IPS DF 19.7 (cell line): ENCODE data around the gene CBFA2T3.

ENCODE experiments used
- DNase-seq: peaks from one replicate; pipeline ENCODE4 v3.0.0-alpha.2; 2013; ENCODE audit warnings: low read depth, low spot score

The CBFA2T3 gene

DNA sequence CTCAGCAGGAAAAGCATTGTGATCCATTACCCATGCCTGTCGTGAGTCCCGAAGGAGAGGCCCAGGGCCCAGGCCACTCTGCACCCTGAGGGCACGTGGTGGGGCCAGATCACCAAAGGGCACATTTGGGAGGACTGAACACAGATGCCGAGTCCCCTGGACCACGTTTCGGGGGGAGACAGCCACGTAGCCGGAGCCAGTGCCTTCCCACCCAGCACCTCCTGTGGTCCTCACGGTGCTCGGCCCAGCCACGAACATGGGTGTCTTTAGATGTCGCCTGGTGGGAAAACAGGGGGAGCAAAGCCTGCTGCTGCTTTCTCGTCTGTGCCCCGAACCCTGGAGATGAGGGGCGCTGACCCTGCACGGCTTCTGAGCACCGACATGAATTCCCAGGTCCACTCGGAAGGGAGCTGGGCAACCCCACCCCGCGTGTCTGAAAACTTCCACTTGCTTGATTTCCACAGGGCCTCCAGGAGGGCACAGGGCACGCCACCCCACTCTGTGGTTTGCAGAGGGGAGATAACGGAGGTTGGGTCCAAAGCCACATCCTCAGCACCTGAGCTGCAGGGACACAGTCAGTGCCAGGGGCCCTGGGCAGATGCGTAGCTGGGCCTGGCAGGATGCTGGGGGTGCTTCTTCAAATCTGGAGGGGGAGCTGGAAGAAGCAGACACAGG is 14.4 kb downstream of the CBFA2T3 start:
- DNase-seq, result no peak

GRCh38 chr16:88961011-88961410 is 16.0 kb downstream of the CBFA2T3 start:
- no peak for DNase-seq

- DNase-seq, result no peak
These were observed 16.5 kb downstream of the CBFA2T3 start for GRCh38 chr16:88960516-88960915.

GRCh38 chr16:88959022-88959421 is 18.0 kb downstream of the CBFA2T3 start:
- DNase-seq, result no peak

GRCh38 chr16:88957887-88958577 is 19.0 kb downstream of the CBFA2T3 start:
- DNase-seq, result no peak

DNA sequence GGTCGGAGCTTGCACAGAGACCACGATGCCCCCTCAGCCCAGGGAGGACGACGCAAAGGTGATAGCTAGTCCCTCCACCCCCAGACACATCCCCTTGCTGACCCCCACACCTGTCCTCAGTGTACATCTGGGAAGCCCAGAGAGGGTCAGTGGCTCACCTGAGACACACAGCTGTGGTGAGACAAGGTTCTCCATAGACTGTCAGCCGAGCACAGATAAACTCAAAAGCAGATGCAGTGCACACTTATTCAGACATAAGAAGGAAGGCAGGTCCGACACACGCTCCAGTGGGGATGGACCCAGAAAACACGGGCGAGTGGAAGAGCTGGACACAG is 19.6 kb downstream of the CBFA2T3 start:
- no peak for DNase-seq

DNA sequence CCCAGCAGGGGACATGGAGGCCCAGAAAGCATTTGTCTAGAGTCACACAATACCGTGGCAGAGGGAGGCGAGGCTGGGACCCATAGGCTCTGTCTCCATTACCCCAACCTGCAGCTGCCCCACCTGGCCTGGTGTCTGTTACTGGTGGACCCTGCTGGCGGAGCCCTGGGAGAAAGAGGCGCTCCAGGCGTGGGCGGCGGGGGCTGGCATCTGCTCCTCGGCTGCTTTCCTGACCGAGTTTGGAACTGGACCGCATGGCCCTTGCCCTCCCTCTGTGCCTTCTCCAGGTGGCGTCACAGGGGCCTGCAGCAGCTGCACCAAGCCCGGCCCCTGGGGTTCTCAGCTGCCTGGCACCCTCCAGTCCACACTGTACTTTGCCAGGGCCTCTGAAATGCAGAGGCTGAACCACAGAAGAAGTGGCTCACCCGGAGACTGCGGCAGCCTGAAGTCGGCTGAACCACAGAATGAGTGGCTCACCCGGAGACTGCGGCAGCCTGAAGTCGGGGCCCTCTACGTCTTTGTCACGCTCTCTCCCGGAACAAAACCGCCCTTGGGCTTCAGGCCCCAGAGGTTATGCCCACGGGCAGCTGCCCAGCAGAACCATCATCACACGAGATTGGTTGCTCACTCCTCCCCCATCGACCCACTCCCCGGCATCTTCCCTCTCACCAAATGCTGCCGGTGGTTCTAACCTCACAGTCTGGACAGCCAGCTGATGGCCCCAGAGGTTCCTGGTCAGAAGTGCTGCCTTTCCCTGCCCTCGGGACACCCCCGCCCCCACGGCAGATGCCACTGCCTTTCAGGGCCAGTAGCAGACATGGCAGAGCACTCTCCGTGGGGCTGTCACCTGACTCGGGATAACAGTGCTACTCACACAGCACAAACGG is 20.2 kb downstream of the CBFA2T3 start:
- DNase-seq, result no peak

- no peak for DNase-seq
These were observed 21.1 kb downstream of the CBFA2T3 start for GRCh38 chr16:88955906-88956305.

DNA sequence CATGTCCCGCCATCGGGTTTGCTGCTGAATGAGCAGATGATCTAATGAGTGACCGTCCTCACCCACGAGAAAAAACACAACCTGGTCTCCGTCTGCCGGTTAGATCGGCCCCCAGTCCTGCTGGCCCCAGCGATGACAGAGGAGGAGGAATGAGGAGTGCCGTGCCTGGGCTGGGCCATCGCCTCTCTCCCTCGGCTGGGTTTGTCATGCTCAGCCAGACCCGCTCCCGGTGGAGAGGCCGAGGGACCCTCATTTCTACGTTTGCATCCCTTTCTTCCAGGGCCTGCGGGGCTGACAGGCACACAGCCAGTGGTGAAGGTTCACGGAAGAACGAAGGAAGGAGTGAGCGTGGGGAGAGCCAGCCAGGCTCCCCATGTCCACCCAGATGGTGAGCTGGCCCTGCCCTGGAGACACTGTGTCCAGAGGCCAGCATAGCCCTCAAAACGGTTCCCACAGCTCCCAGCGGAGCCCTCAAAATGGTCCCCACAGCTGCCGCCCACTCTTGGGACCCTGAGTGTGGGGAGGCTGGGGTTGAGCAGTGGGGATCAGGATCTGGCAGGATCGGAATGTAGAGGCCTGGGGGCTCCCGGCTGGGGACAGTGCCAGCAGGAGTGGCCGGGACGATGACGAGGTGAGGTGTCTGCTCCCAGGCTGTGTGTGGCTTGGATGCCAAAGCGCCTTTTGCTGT is 23.9 kb downstream of the CBFA2T3 start:
- DNase-seq, result no peak

DNA sequence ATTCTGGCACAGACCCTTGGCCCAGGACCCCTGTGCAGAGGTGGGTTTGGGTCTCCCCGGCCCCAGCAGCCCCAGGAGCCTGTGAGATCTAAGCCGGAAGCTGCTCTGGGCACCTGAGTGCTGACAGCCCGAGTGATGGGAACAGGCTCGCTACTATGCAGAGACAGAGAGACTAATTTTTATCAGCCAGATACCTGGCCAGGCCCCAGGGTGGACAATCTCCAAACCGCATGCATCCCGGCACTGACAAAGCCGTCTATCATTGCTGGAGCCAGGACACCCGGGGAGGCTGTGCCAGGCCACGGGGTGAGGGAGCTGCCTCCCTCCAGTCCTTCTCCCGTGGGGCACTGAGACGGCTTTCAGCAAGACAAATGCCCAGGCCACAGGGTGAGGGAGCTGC is 25.0 kb downstream of the CBFA2T3 start:
- DNase-seq, result no peak

DNA sequence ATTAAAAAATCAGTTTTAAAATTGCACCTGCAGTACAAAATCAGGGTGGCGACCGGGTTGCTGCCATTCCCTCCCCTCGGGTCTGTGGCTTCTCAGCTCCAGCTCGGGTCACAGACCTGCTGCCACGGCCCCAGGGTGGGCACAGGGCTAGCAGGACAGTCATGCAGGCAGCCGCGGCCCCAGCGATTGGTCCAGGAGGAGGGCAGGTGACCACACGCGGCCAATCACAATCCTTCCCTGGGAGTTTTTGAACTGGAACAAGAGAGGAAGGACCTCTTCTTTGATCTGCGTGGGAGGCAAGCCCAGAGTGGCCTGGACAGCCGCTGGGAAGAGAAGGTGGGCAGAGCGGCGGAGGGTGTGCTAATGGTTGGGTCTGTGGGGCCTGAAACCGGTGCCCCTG is 25.5 kb downstream of the CBFA2T3 start:
- no peak for DNase-seq

DNA sequence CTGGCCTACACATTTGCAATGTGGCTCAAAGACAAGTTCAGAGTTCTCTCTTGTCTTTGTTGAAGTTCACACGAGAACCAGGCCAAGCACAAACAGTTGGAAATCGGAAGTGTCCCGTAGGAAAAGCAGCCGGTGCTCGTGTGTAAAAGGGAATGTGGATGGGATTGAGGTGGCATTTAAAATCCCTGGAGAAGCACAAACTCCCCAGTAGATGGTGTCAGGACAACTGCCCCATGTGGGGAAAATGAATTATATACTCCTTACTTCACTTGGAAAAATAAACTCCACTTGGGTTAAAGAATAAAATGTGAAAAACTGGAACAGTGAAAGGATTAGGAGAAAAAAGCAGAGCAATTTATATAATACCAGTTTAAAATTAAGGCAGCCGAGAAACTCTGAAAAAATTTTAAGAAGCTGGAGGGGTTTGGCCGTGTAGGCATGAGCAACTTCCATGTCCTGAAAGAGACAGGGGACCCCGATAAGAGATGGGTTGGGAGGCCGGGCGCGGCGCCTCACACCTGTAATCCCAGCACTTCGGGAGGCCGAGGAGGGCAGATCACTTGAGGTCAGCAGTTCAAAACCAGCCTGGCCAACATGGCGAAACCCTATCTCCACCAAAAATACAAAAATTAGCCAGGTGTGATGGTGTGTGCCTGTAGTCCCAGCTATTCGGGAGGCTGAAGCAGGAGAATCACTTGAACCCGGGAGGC is 28.1 kb downstream of the CBFA2T3 start:
- no peak for DNase-seq

GRCh38 chr16:88945473-88945872 is 31.5 kb downstream of the CBFA2T3 start:
- no peak for DNase-seq

- DNase-seq, result no peak
These were observed 33.3 kb downstream of the CBFA2T3 start for GRCh38 chr16:88943741-88944140.

GRCh38 chr16:88943131-88943664 is 33.8 kb downstream of the CBFA2T3 start:
- no peak for DNase-seq

- no peak for DNase-seq
These were observed 34.8 kb downstream of the CBFA2T3 start for GRCh38 chr16:88941913-88942909.

DNA sequence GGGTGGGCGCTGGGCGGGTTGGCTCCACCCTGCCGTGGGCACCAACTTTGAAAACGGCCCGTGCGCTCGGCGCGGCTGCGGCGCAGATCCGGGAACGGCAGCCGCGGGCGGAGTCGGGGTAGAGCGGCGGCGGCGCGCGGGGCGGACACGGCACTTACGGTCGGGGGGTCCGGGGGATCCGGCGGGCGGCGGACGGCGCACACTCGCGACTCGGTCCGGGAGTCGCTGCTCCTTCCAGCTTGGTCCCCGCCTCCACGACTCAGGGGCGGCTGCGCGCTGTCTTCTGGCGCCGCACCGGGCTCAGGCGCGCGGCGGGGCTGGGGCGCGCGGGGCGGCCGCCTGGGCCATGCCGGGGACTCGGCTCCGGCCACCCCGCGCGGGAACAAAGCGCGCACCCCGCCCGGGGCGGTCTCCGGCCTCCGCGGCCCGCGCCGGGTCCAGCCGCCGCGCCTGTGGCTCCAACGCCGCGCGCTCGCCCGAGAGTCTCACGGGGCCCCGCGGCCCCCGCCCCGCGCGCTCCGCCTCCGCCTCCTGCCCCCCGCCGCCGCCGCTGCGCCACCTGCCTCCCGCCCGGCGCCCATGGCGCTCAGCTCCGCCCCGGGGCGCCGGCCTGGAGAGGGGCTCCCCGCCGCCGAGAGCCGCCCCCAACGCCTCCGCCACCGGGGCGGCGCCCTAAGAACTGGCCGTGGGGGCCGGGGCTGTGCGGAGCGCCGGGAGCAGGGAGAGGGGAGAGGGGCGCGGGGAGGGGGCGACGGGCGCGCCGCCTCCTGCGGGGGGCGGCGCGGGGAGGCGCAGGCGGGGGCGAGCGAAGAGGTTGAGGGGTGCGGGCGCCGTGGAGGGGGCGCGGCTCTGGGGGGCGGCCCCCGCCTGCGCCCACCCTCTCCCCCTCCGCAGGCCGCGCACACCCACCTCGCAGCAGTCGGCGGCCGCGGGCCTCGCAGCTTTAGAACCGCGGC is 35.9 kb downstream of the CBFA2T3 start:
- no peak for DNase-seq

- DNase-seq, result no peak
These were observed 36.8 kb downstream of the CBFA2T3 start for GRCh38 chr16:88939972-88940861.
